ENCODE measurements around the gene RINL. TPM values are rescaled to one million over a fixed set of nuclear protein-coding genes. Genes with fewer than 3 reads are reported as not detected.

RINL gene
- total RNA-seq, 4 donors from 2014 or later: 0.95 to 3.3 (median 2.9) TPM

DNA sequence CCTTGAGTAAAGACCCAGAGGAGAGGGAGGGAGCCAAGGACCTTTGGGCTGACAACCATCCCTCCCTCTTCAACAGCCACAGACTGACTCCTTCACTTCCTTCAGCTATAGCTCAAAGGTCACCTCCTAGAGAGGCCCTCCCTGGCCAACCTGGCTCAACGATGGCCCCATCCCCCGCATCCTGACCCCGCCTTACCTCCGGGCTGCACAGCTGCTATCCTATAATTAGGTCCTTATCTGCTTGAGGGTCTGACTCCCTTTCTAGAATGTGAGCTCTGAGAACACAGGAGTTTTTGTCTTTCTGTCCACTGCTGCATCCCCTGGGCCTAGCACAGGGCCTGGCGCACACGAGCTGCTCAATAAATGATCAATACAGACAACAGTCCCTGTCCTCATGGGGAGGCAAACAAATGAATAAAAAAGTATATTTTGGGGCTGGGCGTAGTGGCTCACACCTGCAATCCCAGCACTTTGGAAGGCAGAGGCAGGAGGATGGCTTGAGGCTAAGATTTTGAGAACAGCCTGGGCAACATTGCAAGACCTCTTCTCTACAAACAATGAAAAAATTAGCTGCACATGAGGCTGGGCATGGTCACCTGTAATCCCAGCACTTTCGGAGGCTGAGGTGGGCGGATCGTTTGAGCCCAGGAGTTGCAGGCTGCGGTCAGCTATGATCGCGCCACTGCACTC lies 58.7 kb downstream of the RINL start:
- Histone ChIP-seq H3K36me3 (peaks cover 0 to 45% of the 10 kb centered on the region in 2 donors), H3K4me3 (no peak overlapping the region), H3K27me3 (no peaks in the 10 kb centered on the region), H3K4me1 (peaks cover 13 to 21% of the 10 kb centered on the region in 2 donors), H3K9me3 (no peaks in the 10 kb centered on the region), H3K27ac (peak overlapping the region in 2 of 4 donors; percentile 39 to 57)
- ATAC-seq (peak in 1 of 2 donors; percentile 60), DNase-seq (no peak)
- in situ Hi-C loops (cut with MboI; ENCODE audit: low sequenced_read_pairs in 4 of 4) (no loop called here), intact Hi-C loops (cut with DNase I; ENCODE audit: low total_unique reads) (no loop called here)
- no peak for TF ChIP-seq POLR2A (IDR thresholded peaks at IDR 0.05)
- TF ChIP-seq, protein P1, sequence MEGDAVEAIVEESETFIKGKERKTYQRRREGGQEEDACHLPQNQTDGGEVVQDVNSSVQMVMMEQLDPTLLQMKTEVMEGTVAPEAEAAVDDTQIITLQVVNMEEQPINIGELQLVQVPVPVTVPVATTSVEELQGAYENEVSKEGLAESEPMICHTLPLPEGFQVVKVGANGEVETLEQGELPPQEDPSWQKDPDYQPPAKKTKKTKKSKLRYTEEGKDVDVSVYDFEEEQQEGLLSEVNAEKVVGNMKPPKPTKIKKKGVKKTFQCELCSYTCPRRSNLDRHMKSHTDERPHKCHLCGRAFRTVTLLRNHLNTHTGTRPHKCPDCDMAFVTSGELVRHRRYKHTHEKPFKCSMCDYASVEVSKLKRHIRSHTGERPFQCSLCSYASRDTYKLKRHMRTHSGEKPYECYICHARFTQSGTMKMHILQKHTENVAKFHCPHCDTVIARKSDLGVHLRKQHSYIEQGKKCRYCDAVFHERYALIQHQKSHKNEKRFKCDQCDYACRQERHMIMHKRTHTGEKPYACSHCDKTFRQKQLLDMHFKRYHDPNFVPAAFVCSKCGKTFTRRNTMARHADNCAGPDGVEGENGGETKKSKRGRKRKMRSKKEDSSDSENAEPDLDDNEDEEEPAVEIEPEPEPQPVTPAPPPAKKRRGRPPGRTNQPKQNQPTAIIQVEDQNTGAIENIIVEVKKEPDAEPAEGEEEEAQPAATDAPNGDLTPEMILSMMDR (IDR thresholded peaks at IDR 0.05 in 4 of 5, conservative IDR thresholded peaks at IDR 0.05 in 1 of 5): no peak

Other genes starting within 250 kb of the RINL start
- gene ACTN4, start 230.6 kb downstream of the RINL start, total RNA-seq: 10 to 100 TPM; 32.0 to 85.3 (median 63.9) TPM
- gene CAPN12, start 133.8 kb downstream of the RINL start, total RNA-seq: under 1 TPM in 1 of 4 donors, not detected in 3; 0.42 TPM
- gene LGALS7, start 104.8 kb downstream of the RINL start, total RNA-seq: not detected
- not detected for gene LGALS7B, start 89.1 kb downstream of the RINL start, total RNA-seq
- gene LGALS4, start 65.3 kb downstream of the RINL start, total RNA-seq: 10 to 100 TPM in 1 of 4 donors, 1 to 10 TPM in 1, under 1 TPM in 1, not detected in 1; 0.55 to 14.2 (median 1.2) TPM
- 100 to 1,000 TPM in 3 of 4 donors, 10 to 100 TPM in 1; 99.6 to 302 (median 172) TPM for gene ECH1, start 46.5 kb downstream of the RINL start, total RNA-seq
- 100 to 1,000 TPM in 3 of 4 donors, 10 to 100 TPM in 1; 88.3 to 172 (median 126) TPM for gene HNRNPL, start 28.3 kb downstream of the RINL start, total RNA-seq
- gene SIRT2, start 21.3 kb upstream of the RINL start, total RNA-seq: 100 to 1,000 TPM; 208 to 327 (median 285) TPM
- 10 to 100 TPM; 32.2 to 63.8 (median 53.6) TPM for gene NFKBIB, start 21.7 kb upstream of the RINL start, total RNA-seq
- under 1 TPM in 1 of 4 donors, not detected in 3; 0.46 TPM for gene CCER2, start 33.9 kb upstream of the RINL start, total RNA-seq
- gene SARS2, start 52.5 kb upstream of the RINL start, total RNA-seq: 10 to 100 TPM; 12.1 to 30.0 (median 27.8) TPM
- gene MRPS12, start 52.7 kb upstream of the RINL start, total RNA-seq: 10 to 100 TPM; 20.0 to 49.8 (median 36.1) TPM
- gene FBXO17, start 97.5 kb upstream of the RINL start, total RNA-seq: 1 to 10 TPM; 1.6 to 4.2 (median 2.4) TPM
- gene FBXO27, start 154.3 kb upstream of the RINL start, total RNA-seq: 1 to 10 TPM in 1 of 4 donors, under 1 TPM in 2, not detected in 1; 0.20 to 1.2 (median 0.52) TPM
- gene ACP7, start 206.1 kb upstream of the RINL start, total RNA-seq: not detected
- gene PAK4, start 247.5 kb upstream of the RINL start, total RNA-seq: 10 to 100 TPM in 1 of 4 donors, 1 to 10 TPM in 3; 4.7 to 11.7 (median 8.3) TPM